ENCODE data around the gene DGUOK.

- TF ChIP-seq POLR2AphosphoS5 (IDR thresholded peaks at IDR 0.05; ENCODE audit: low read depth, low read length) (no peak; the same call in 1 of the 2 replicates), POLR2A (IDR thresholded peaks at IDR 0.05; ENCODE audit: low read depth, low read length) (no peak), TAF1 (IDR thresholded peaks at IDR 0.05; ENCODE audit: low read depth, low read length) (no peak), SPI1 (IDR thresholded peaks at IDR 0.05; ENCODE audit: low read depth, low read length) (peak; percentile 80), PAX5 (IDR thresholded peaks at IDR 0.05; ENCODE audit: insufficient read depth, low read length, severe bottlenecking) (no peak), POU2F2 (IDR thresholded peaks at IDR 0.05; ENCODE audit: low read depth, low read length) (0 out of 2 replicates have a peak, but pooled peaks have one; percentile 7)
Observed at GRCh38 chr2:73985308-73986084, 58.8 kb downstream of the DGUOK start.

Data from GM12891 (cell line).